ENCODE results near the gene SPACA4. TPM values are rescaled to one million over a fixed set of nuclear protein-coding genes. Genes with fewer than 3 reads are reported as not detected.

The SPACA4 gene
- total and polyA plus RNA-seq, 9 of the 15 experiments (the other 6 are each of a cell fraction or from before 2014, with no cell fraction given): not detected

DNA sequence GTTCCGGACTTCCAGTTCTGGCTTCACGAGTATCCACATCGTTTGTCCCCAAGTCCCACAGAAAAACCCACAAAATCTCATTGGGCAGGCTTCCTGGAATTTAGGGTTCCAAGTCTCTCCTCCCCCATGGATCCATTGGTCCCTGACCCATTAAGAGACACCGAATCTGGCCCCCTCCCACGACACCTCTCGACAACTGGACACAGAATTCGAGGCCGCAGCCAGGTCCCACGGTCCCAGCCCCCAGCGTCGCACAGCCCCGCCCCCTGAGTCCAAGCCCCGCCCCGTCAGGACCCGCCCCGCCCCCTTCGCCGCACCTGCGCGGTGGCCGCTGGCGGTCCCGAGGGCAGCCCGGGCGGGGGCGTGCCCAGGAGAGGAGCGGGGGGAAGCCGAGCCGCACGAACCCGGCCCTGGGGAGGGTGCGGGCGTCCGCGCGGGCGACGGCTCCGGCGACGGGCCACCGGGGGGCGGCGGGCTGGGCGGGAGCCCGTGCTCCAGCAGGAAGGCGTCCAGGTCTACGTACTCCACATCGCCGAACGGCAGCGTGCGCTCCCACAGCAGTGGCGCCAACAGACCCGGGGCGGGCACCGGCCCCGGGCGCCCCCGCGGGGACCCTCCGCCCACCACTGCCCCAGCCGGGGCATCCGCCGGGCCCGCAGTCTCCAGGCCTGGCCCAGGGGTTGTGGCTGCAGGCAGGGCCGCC lies 28.9 kb downstream of the SPACA4 start (continued):
- TF ChIP-seq, protein P1, sequence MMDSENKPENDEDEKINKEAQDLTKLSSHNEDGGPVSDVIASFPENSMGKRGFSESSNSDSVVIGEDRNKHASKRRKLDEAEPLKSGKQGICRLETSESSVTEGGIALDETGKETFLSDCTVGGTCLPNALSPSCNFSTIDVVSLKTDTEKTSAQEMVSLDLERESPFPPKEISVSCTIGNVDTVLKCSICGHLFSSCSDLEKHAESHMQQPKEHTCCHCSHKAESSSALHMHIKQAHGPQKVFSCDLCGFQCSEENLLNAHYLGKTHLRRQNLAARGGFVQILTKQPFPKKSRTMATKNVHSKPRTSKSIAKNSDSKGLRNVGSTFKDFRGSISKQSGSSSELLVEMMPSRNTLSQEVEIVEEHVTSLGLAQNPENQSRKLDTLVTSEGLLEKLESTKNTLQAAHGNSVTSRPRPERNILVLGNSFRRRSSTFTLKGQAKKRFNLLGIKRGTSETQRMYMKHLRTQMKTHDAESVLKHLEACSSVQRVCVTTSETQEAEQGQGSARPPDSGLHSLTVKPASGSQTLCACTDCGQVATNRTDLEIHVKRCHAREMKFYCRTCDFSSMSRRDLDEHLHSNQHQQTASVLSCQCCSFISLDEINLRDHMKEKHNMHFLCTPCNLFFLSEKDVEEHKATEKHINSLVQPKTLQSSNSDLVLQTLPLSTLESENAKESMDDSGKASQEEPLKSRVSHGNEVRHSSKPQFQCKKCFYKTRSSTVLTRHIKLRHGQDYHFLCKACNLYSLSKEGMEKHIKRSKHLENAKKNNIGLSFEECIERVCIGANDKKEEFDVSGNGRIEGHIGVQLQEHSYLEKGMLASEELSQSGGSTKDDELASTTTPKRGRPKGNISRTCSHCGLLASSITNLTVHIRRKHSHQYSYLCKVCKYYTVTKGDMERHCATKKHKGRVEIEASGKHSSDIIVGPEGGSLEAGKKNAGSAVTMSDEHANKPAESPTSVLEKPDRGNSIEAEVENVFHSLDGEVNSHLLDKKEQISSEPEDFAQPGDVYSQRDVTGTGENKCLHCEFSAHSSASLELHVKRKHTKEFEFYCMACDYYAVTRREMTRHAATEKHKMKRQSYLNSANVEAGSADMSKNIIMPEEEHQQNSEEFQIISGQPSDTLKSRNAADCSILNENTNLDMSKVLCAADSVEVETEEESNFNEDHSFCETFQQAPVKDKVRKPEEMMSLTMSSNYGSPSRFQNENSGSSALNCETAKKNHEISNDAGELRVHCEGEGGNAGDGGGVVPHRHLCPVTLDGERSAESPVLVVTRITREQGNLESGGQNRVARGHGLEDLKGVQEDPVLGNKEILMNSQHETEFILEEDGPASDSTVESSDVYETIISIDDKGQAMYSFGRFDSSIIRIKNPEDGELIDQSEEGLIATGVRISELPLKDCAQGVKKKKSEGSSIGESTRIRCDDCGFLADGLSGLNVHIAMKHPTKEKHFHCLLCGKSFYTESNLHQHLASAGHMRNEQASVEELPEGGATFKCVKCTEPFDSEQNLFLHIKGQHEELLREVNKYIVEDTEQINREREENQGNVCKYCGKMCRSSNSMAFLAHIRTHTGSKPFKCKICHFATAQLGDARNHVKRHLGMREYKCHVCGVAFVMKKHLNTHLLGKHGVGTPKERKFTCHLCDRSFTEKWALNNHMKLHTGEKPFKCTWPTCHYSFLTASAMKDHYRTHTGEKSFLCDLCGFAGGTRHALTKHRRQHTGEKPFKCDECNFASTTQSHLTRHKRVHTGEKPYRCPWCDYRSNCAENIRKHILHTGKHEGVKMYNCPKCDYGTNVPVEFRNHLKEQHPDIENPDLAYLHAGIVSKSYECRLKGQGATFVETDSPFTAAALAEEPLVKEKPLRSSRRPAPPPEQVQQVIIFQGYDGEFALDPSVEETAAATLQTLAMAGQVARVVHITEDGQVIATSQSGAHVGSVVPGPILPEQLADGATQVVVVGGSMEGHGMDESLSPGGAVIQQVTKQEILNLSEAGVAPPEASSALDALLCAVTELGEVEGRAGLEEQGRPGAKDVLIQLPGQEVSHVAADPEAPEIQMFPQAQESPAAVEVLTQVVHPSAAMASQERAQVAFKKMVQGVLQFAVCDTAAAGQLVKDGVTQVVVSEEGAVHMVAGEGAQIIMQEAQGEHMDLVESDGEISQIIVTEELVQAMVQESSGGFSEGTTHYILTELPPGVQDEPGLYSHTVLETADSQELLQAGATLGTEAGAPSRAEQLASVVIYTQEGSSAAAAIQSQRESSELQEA (IDR thresholded peaks at IDR 0.05; ENCODE audit: low read depth): no peak
- TF ChIP-seq ZSCAN32 (CRISPR knock-in tag; IDR thresholded peaks at IDR 0.05) (no peak), L3MBTL2 (IDR thresholded peaks at IDR 0.05) (peak; percentile 50; the same call in 1 of the 2 replicates), YBX1 (IDR thresholded peaks at IDR 0.05) (no peak), ZNF589 (CRISPR knock-in tag; IDR thresholded peaks at IDR 0.05; ENCODE audit: low read depth) (no peak), XRCC4 (IDR thresholded peaks at IDR 0.05; ENCODE audit: extremely low read depth, insufficient read depth, insufficient read length) (no peak), CHD1 (IDR thresholded peaks at IDR 0.05; ENCODE audit: low read length) (peak; percentile 51), TCF7L2 (IDR thresholded peaks at IDR 0.05; ENCODE audit: low read depth, low read length) (no peak), SNIP1 (IDR thresholded peaks at IDR 0.05; ENCODE audit: low read depth) (no peak), TAF7 (tag; IDR thresholded peaks at IDR 0.05) (no peak), BDP1 (IDR thresholded peaks at IDR 0.05; ENCODE audit: insufficient read depth, insufficient read length) (no peak), POLR2AphosphoS5 (IDR thresholded peaks at IDR 0.05; ENCODE audit: control insufficient read depth, insufficient read depth, low read depth, low read length) (0 out of 2 replicates have a peak, but pooled peaks have one; percentile 26)
- TF ChIP-seq, protein P2, sequence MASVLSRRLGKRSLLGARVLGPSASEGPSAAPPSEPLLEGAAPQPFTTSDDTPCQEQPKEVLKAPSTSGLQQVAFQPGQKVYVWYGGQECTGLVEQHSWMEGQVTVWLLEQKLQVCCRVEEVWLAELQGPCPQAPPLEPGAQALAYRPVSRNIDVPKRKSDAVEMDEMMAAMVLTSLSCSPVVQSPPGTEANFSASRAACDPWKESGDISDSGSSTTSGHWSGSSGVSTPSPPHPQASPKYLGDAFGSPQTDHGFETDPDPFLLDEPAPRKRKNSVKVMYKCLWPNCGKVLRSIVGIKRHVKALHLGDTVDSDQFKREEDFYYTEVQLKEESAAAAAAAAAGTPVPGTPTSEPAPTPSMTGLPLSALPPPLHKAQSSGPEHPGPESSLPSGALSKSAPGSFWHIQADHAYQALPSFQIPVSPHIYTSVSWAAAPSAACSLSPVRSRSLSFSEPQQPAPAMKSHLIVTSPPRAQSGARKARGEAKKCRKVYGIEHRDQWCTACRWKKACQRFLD (CRISPR knock-in tag; IDR thresholded peaks at IDR 0.05): no peak
- TF ChIP-seq, protein P3, sequence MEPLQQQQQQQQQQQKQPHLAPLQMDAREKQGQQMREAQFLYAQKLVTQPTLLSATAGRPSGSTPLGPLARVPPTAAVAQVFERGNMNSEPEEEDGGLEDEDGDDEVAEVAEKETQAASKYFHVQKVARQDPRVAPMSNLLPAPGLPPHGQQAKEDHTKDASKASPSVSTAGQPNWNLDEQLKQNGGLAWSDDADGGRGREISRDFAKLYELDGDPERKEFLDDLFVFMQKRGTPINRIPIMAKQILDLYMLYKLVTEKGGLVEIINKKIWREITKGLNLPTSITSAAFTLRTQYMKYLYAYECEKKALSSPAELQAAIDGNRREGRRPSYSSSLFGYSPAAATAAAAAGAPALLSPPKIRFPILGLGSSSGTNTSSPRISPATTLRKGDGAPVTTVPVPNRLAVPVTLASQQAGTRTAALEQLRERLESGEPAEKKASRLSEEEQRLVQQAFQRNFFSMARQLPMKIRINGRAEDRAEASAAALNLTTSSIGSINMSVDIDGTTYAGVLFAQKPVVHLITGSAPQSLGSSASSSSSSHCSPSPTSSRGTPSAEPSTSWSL (CRISPR knock-in tag; IDR thresholded peaks at IDR 0.05; ENCODE audit: borderline replicate concordance): no peak
